ENCODE data around the gene FAM110A.

- TF ChIP-seq EP300 (IDR thresholded peaks at IDR 0.05) (no peak), POLR2AphosphoS5 (IDR thresholded peaks at IDR 0.05) (no peak), CTCF (IDR thresholded peaks at IDR 0.05) (no peak), POLR2A (IDR thresholded peaks at IDR 0.05) (no peak)
These were observed 8.3 kb downstream of the FAM110A start for GRCh38 chr20:841568-842546.

All from gastroesophageal sphincter (tissue), 3 donors.